HepG2 (cell line): ENCODE measurements around the gene PSD4. TPM values are rescaled to one million over a fixed set of nuclear protein-coding genes. Genes with fewer than 3 reads are reported as not detected.

Experiments used
- ATF7 ChIP-seq, 2 experiments: fragments of 450-650 bp in 1 of 2; sonication (generic) in 1 of 2; formaldehyde crosslinking in 1 of 2; IDR thresholded peaks; 2 replicates each; pipeline versions ENCODE4 v1.4.0 to v1.6.1; 2016 to 2020; ENCODE audit warnings: antibody characterized with exemption in 1 of 2, mild to moderate bottlenecking in 1 of 2, missing genetic modification reagents in 1 of 2
- DZIP1 ChIP-seq: sonication (generic); formaldehyde crosslinking; IDR thresholded peaks from 2 replicates; pipeline ENCODE4 v1.5.0; 2020; ENCODE audit warnings: mild to moderate bottlenecking, missing genetic modification reagents
- ELF3 ChIP-seq: IDR thresholded peaks from 2 replicates; pipeline ENCODE4 v1.6.1; 2016; ENCODE audit warnings: missing genetic modification reagents, missing compliant biosample characterization
- GPBP1L1 ChIP-seq: sonication (generic); formaldehyde crosslinking; IDR thresholded peaks from 2 replicates; pipeline ENCODE4 v1.5.0; 2020; ENCODE audit warnings: mild to moderate bottlenecking, missing genetic modification reagents
- GTF2F1 ChIP-seq: fragments of 150-350 bp; IDR thresholded peaks from 2 replicates; pipeline ENCODE4 v1.6.1; 2014; ENCODE audit warnings: low read length
- HMGA1 ChIP-seq: sonication (generic); formaldehyde crosslinking; conservative IDR thresholded peaks from 2 replicates; pipeline ENCODE4 v1.4.0; 2020; ENCODE audit warnings: missing genetic modification reagents
- JDP2 ChIP-seq: sonication (generic); formaldehyde crosslinking; IDR thresholded peaks from 2 replicates; pipeline ENCODE4 v1.8.1; 2022; ENCODE audit warnings: missing genetic modification reagents, borderline replicate concordance
- MTF2 ChIP-seq: sonication (generic); formaldehyde crosslinking; IDR thresholded peaks from 2 replicates; pipeline ENCODE4 v1.5.0; 2020; ENCODE audit warnings: missing genetic modification reagents, borderline replicate concordance
- PRPF4 ChIP-seq: fragments of 200-400 bp; formaldehyde crosslinking; IDR thresholded peaks from 2 replicates; pipeline ENCODE4 v1.6.1; 2016; ENCODE audit warnings: low read length, low read depth; ENCODE audit not compliant: poor library complexity, severe bottlenecking
- RBFOX2 ChIP-seq: fragments of 200-400 bp; formaldehyde crosslinking; IDR thresholded peaks from 2 replicates; pipeline ENCODE4 v1.6.1; 2017; ENCODE audit warnings: low read depth, mild to moderate bottlenecking, low read length
- RCOR2 ChIP-seq: IDR thresholded peaks from 2 replicates; pipeline ENCODE4 v1.6.1; 2016; ENCODE audit warnings: missing biosample characterization, missing genetic modification reagents
- SAP130 ChIP-seq: IDR thresholded peaks from 2 replicates; pipeline ENCODE4 v1.6.1; 2016; ENCODE audit warnings: low read depth
- SP4 ChIP-seq: sonication (generic); formaldehyde crosslinking; IDR thresholded peaks from 2 replicates; pipeline ENCODE4 v1.8.1; 2023; ENCODE audit warnings: mild to moderate bottlenecking, missing genetic modification reagents
- TBP ChIP-seq: sonication (generic); formaldehyde crosslinking; IDR thresholded peaks from 2 replicates; pipeline ENCODE4 v1.5.0; 2020; ENCODE audit warnings: missing genetic modification reagents
- ZFP36 ChIP-seq: fragments of 150-350 bp; IDR thresholded peaks from 2 replicates; pipeline ENCODE4 v1.6.1; 2018; ENCODE audit warnings: borderline replicate concordance, low read length, low read depth; ENCODE audit not compliant: partially characterized antibody
- ZFP37 ChIP-seq: sonication (generic); formaldehyde crosslinking; IDR thresholded peaks from 2 replicates; pipeline ENCODE4 v1.4.0; 2020; ENCODE audit warnings: missing genetic modification reagents, borderline replicate concordance
- ZNF235 ChIP-seq: sonication (generic); formaldehyde crosslinking; IDR thresholded peaks from 2 replicates; pipeline ENCODE4 v1.8.1; 2023; ENCODE audit warnings: mild to moderate bottlenecking, missing genetic modification reagents, borderline replicate concordance
- ZNF501 ChIP-seq: sonication (generic); formaldehyde crosslinking; IDR thresholded peaks from 2 replicates; pipeline ENCODE4 v1.5.1; 2020; ENCODE audit warnings: mild to moderate bottlenecking, moderate library complexity, missing genetic modification reagents
- ZSCAN9 ChIP-seq: IDR thresholded peaks from 2 replicates; pipeline ENCODE4 v1.6.1; 2016; ENCODE audit warnings: borderline replicate concordance
- polyA plus RNA-seq, 8 experiments: library from polyadenylated mRNA; depleted of rRNA in 3 of 8; stranded (reverse) in 7 of 8; unstranded in 1 of 8; fragments of >200 nt; fragmentation: Illumina TruSeq in 4 of 8; extraction: Trizol in 4 of 8; gene quantifications; 2 replicates each; pipeline versions ENCODE4 v1.2.1 to v1.2.3, GENCODE V29; 2011 to 2016; ENCODE audit warnings: low read depth in 4 of 8, missing spikeins in 1 of 8, mixed read lengths in 1 of 8; ENCODE audit not compliant: insufficient read depth in 1 of 8
- total RNA-seq, 5 experiments: library from RNA; depleted of rRNA; stranded (reverse); fragments of >200 nt; fragmentation: Illumina TruSeq; extraction: Trizol; gene quantifications; 2 replicates each; pipeline ENCODE4 v1.2.3, GENCODE V29; 2016; ENCODE audit warnings: low read depth in 1 of 5
- TF ChIP-seq, protein P1 (sequence below): sonication (generic); formaldehyde crosslinking; IDR thresholded peaks from 2 replicates; pipeline ENCODE4 v1.5.1; 2020; ENCODE audit warnings: missing genetic modification reagents, mild to moderate bottlenecking, borderline replicate concordance
- TF ChIP-seq, protein P2 (sequence below): IDR thresholded peaks from 2 replicates; pipeline ENCODE4 v1.6.1; 2016; ENCODE audit warnings: mild to moderate bottlenecking, missing biosample characterization, missing genetic modification reagents
- TF ChIP-seq, protein P3 (sequence below): sonication (generic); formaldehyde crosslinking; IDR thresholded peaks from 2 replicates; pipeline ENCODE4 v1.5.0; 2020; ENCODE audit warnings: mild to moderate bottlenecking, missing genetic modification reagents, moderate library complexity

PSD4 gene
- total and polyA plus RNA-seq, 2 of the 13 experiments (the other 11 are each of a cell fraction or from before 2014, with no cell fraction given) = 5.8 to 9.4 TPM

DNA sequence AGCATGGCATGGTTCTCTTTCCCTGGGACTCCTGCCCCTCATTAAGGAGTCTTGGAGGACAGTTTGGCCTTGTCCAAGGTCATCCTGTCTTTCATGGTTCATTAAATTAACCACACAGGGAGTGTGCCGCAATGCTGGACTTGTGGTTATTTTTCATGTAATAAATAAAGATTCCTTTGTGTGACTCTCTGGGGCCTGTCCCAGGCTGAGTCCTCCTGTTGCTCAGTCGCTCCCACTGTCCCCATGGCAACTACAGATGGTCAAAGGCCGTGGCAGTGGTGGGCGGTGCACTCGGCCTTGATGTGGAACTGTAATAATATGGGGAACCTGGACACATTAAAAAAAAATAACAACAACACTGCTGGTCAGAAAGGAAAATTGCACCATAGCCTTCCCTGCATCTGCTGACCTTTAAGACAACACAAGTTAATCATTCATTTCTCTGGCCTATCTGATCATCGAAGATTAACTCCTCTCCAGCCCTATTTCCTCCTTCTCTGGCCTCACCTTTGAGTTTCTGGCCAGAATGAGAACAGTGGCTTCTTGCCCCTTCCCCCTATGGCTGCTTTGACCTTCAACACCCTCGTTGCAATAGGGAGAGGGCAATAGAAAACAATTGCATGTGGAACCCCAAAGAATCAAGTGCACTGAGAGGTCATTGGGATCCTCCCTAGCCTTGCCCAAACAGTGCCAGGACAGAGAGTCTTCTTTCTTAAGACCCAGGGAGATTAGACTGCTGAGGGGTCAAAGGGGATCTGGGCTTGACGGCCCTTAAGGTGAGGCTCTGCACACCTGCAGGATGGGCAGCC, 44.7 kb downstream of the PSD4 start (continued):
- TF ChIP-seq, protein P1, sequence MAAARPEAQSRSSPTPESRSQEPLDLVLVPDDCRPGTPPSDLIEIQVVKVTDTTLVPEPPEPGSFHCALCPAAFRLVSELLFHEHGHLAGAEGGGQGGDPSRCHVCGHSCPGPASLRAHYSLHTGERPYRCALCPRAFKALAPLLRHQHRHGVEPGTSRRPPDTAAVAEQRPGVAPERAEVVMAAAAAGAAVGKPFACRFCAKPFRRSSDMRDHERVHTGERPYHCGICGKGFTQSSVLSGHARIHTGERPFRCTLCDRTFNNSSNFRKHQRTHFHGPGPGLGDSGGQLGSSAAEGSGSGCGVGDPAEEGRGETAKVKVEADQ (CRISPR knock-in tag) = no peak
- no peak for TF ChIP-seq ATF7 (IDR thresholded peaks at IDR 0.05)
- 0 out of 2 replicates have a peak, but pooled peaks have one; percentile 30 for TF ChIP-seq ATF7 (CRISPR knock-in tag; IDR thresholded peaks at IDR 0.05)
- no peak for TF ChIP-seq ZFP37 (CRISPR knock-in tag)
- peak; percentile 23; the same call in 1 of the 2 replicates for TF ChIP-seq ZSCAN9 (CRISPR knock-in tag)
- TF ChIP-seq, protein P2, sequence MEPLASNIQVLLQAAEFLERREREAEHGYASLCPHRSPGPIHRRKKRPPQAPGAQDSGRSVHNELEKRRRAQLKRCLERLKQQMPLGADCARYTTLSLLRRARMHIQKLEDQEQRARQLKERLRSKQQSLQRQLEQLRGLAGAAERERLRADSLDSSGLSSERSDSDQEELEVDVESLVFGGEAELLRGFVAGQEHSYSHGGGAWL (CRISPR knock-in tag) = no peak
- TF ChIP-seq SP4 (CRISPR knock-in tag) = peak; percentile 38; the same call in 1 of the 2 replicates
- no peak for TF ChIP-seq MTF2
- no peak for TF ChIP-seq ZFP36
- peak; percentile 99 for TF ChIP-seq ELF3
- TF ChIP-seq GPBP1L1 (CRISPR knock-in tag) = no peak
- no peak for TF ChIP-seq GTF2F1
- TF ChIP-seq HMGA1 (CRISPR knock-in tag) = no peak
- peak; percentile 75 for TF ChIP-seq SAP130 (CRISPR knock-in tag)
- no peak for TF ChIP-seq RBFOX2
- TF ChIP-seq JDP2 (CRISPR knock-in tag) = no peak
- no peak for TF ChIP-seq TBP (CRISPR knock-in tag)
- no peak for TF ChIP-seq PRPF4
- TF ChIP-seq RCOR2 = peak; percentile 81; the same call in 1 of the 2 replicates
- no peak for TF ChIP-seq ZNF235 (CRISPR knock-in tag)
- TF ChIP-seq, protein P3, sequence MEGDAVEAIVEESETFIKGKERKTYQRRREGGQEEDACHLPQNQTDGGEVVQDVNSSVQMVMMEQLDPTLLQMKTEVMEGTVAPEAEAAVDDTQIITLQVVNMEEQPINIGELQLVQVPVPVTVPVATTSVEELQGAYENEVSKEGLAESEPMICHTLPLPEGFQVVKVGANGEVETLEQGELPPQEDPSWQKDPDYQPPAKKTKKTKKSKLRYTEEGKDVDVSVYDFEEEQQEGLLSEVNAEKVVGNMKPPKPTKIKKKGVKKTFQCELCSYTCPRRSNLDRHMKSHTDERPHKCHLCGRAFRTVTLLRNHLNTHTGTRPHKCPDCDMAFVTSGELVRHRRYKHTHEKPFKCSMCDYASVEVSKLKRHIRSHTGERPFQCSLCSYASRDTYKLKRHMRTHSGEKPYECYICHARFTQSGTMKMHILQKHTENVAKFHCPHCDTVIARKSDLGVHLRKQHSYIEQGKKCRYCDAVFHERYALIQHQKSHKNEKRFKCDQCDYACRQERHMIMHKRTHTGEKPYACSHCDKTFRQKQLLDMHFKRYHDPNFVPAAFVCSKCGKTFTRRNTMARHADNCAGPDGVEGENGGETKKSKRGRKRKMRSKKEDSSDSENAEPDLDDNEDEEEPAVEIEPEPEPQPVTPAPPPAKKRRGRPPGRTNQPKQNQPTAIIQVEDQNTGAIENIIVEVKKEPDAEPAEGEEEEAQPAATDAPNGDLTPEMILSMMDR = no peak
- TF ChIP-seq ZNF501 (CRISPR knock-in tag) = peak; percentile 40; the same call in 1 of the 2 replicates
- TF ChIP-seq DZIP1 (CRISPR knock-in tag) = no peak
